A549 (cell line): ENCODE measurements around the gene KLLN.

Experiments used
- ATOH8 ChIP-seq: fragments of 250-450 bp; sonication (Bioruptor Pico); IDR thresholded peaks from 2 replicates; pipeline ENCODE4 v1.5.0; 2020; ENCODE audit warnings: low read depth, mild to moderate bottlenecking, moderate library complexity
- CEBPB ChIP-seq, 2 experiments: fragments of >200 bp in 1 of 2; sonication (Bioruptor Twin) in 1 of 2; formaldehyde crosslinking in 1 of 2; IDR thresholded peaks; 2 replicates each; pipeline ENCODE4 v1.6.1; 2012 to 2016
- CTCF ChIP-seq: fragments of >200 bp; sonication (Bioruptor Twin); formaldehyde crosslinking; IDR thresholded peaks from 3 replicates; pipeline ENCODE4 v1.5.1; 2016
- POLR2A ChIP-seq: IDR thresholded peaks from 2 replicates; pipeline ENCODE4 v1.6.1; 2012; ENCODE audit warnings: mild to moderate bottlenecking, low read length
- USF2 ChIP-seq: fragments of 450-650 bp; IDR thresholded peaks from 2 replicates; pipeline ENCODE4 v1.6.1; 2014; ENCODE audit warnings: antibody characterized with exemption

DNA sequence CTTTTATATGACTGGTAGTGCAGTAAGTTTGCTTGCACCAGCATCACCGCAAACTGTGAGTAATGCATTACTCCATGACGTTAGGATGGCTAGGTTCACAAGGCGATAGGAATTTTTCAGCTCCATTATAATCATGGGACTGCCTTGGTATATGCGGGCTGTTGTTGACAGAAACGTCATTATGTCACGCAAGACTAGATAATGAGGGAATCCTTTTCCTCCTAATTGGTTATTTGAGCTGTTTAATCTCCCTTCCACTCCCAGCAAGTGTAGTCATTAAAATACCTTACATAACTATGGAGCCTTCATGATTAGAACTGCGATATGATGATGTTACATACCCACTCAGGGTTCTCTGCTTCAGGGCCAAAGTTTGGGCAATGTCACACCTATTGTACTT, 17.3 kb downstream of the KLLN start:
- TF ChIP-seq ATOH8, result no peak
- no peak for TF ChIP-seq USF2
- TF ChIP-seq POLR2A, result no peak
- peak in 1 of 2 experiments; percentile 65; a peak in 1 of 4 replicates for TF ChIP-seq CEBPB (IDR thresholded peaks at IDR 0.05)
- no peak for TF ChIP-seq CTCF
